C4-2B (cell line): ENCODE measurements around the gene GOLT1A.
"Not testable (repeated sequence)": the region's sequence is repeated elsewhere in the genome, so short reads cannot be mapped to it uniquely, and the experiment has no call there.

Experiments used
- H3K27ac ChIP-seq: fragments of 450-650 bp; 2 replicates; pipeline ENCODE4 v1.5.1; 2017
- ZFX ChIP-seq: fragments of 450-650 bp; IDR thresholded peaks from 2 replicates; pipeline ENCODE4 v1.6.1; 2017
- TF ChIP-seq, protein P1 (sequence below): fragments of 450-650 bp; conservative IDR thresholded peaks from 2 replicates; pipeline ENCODE4 v1.5.1; 2017; ENCODE audit warnings: mild to moderate bottlenecking

The GOLT1A gene

DNA sequence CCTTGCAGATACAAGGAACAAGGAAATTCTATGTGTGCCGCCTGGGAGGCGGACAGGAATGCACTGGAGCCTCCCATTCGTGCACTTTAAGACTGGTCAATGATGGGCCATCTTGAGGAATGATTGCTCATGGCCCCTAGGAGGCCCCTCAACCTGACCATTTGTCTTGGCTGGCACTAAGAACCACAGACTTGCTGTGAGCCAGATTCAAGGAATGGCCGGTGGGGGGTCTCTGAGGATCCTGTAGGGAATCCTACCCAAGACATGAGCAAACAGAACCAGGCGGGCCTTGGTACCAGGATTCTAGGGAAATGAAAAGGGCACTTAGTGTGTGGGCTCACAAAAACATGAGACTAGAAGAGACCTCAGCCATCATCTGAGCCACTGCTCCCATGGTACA is 28.1 kb upstream of the GOLT1A start:
- TF ChIP-seq, protein P1, sequence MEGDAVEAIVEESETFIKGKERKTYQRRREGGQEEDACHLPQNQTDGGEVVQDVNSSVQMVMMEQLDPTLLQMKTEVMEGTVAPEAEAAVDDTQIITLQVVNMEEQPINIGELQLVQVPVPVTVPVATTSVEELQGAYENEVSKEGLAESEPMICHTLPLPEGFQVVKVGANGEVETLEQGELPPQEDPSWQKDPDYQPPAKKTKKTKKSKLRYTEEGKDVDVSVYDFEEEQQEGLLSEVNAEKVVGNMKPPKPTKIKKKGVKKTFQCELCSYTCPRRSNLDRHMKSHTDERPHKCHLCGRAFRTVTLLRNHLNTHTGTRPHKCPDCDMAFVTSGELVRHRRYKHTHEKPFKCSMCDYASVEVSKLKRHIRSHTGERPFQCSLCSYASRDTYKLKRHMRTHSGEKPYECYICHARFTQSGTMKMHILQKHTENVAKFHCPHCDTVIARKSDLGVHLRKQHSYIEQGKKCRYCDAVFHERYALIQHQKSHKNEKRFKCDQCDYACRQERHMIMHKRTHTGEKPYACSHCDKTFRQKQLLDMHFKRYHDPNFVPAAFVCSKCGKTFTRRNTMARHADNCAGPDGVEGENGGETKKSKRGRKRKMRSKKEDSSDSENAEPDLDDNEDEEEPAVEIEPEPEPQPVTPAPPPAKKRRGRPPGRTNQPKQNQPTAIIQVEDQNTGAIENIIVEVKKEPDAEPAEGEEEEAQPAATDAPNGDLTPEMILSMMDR, result no peak
- no peak for TF ChIP-seq ZFX
- no peak overlapping the region for H3K27ac ChIP-seq

DNA sequence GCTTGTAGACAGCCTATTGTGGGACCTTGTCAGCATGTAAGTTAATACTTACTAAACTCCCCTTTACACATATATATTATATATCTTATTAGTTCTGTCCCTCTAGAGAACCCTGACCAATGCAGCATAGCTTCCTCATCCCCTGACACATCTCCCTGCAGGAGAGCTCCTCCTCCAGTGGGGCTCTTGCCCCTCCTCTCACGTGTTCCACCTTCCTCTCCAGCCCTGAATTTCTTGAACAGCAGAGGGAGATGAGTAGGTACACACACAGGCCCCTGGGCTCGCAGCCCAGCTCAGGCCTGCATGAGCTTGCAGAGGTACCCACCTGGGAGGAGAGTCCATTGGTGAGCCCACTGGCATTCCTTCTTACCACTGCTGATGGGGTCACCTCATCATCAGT is 27.3 kb upstream of the GOLT1A start:
- H3K27ac ChIP-seq, result no peak overlapping the region
- no peak for TF ChIP-seq ZFX
- TF ChIP-seq, protein P1, result no peak

DNA sequence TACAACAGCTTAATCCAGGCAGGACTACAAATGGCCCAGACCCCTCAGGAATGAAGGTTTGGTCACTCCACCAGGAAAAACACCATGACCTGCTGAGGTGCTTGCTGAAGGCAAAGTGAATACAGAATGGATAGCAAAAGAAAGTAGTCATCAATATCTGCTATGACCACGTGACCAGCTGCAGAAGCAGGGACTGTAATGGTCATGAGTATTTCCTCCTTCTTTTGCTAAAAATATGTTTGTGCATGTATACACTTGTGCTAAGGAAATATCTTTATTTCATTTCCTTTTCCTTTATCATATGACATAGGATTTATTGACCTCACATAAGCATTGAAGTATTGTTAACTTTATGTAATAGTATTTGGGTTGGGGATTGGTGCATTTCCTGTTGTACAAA is 26.4 kb upstream of the GOLT1A start:
- H3K27ac ChIP-seq, result no peak overlapping the region
- TF ChIP-seq, protein P1, result no peak
- TF ChIP-seq ZFX, result no peak

DNA sequence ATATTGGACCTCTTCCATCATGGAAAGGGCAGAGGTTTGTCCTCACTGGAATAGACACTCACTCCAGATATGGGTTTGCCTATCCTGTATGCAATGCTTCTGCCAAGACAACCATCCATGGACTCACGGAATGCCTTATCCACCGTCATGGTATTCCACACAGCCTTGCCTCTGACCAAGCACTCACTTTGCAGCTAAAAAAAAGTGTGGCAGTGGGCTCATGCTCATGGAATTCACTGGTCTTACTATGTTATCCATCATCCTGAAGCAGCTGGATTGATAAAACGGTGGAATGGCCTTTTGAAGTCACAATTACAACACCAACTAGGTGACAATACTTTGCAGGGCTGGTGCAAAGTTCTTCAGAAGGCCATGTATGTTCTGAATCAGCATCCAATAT is 25.6 kb upstream of the GOLT1A start:
- not testable (repeated sequence) for H3K27ac ChIP-seq

DNA sequence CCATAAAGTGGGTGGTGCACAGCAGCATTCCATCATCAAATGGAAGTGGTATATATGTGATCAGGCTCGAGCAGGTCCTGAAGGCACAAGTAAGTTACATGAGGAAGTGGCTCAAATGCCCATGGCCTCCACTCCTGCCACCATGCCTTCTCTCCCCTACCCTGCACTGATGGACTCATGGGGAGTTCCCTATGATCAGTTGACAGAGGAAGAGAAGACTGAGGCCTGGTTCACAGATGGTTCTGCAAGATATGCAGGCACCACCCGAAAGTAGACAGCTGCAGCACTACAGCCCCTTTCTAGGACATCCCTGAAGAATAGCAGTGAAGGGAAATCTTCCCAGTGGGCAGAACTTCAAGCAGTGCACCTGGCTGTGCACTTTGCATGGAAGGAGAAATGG is 24.7 kb upstream of the GOLT1A start:
- not testable (repeated sequence) for H3K27ac ChIP-seq

DNA sequence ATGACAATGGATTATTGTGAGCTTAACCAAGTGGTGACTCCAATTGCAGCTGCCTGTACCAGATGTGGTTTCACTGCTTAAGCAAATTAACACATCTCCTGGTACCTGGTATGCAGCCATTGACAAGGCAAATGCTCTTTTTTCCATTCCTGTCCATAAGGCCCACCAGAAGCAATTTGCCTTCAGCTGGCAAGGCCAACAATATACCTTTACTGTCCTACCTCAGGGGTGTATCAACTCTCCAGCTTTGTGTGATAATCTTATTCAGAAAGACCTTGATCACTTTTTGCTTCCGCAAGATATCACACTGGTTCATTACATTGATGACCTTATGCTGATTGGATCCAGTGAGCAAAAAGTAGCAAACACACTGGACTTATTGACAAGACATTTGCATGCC is 23.7 kb upstream of the GOLT1A start:
- not testable (repeated sequence) for H3K27ac ChIP-seq

DNA sequence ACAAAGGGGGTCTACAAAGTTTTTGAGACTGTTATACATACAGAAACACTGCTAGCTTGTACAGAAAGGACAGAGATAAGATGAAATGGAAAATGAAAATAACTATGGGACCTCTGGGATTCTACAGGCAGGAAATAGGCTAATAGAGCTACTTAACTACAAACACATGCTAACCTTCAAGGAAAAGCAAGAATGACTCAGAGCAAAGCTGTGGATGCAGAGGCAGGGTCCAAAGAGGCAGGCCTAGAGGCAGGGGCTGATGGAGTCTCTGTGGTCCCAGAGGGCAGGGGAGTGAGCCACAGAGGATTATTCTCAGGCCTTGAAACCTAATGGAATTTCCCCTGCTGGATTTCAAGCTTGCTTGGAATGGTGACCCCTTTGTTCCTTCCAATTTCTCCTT is 18.7 kb upstream of the GOLT1A start:
- TF ChIP-seq, protein P1, result no peak
- TF ChIP-seq ZFX, result no peak
- H3K27ac ChIP-seq, result no peak overlapping the region

DNA sequence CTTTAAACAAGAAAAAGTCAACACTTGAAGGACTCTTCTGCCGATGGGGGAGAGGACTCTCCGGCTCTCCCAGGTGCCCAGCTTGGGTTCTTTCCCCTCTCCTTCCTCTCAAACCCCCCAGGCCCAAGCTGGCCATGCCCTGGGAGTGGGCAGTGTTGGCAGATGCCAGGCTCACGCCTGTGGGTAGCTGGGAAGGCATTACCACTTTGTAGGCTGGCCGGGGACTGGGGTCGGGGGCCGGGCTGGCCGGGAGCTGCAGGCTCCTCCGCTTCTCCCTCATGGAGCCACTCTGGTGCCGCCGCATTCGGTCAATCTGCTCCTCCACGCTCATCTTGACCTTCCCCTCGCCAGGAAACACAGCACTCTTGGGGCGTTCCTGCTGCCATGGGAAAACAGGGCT is 16.4 kb upstream of the GOLT1A start:
- no peak overlapping the region for H3K27ac ChIP-seq
- no peak for TF ChIP-seq ZFX
- TF ChIP-seq, protein P1, result no peak

DNA sequence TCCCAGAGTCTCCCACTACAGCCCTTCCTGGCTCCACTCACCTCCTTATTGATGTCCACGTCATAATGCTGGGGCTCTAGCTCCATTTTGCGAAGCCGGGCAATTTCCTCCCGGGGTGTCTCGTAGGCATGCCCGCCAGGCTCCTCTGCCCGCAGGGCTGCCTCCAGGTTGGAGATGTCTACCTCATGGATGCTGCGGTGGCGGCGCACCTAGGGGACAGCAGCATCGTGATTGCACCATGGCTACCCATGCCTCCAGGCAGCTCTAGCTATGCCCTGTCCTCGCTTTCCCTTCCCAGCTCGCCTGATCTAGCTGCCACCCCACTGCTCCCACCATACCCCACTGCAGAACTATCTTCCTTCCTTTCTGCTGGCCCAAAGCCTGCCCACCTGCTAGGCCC is 15.1 kb upstream of the GOLT1A start:
- no peak for TF ChIP-seq ZFX
- TF ChIP-seq, protein P1, result no peak

More for the DNA sequence above, 15.1 kb upstream of the GOLT1A start:
- H3K27ac ChIP-seq, result no peak overlapping the region
